Omental fat pad (tissue), 4 donors: ENCODE measurements around the gene NPFFR2. TPM values are rescaled to one million over a fixed set of nuclear protein-coding genes. Genes with fewer than 3 reads are reported as not detected.

Source experiments
- ATAC-seq: fragments of 150-250 bp; one replicate; pipeline ENCODE4 v1.9.1; 2016; ENCODE audit warnings: mild to moderate bottlenecking, moderate library complexity; ENCODE audit not compliant: low FRiP score
- DNase-seq: peaks from one replicate; pipeline ENCODE4 v3.0.0-alpha.2; 2019; ENCODE audit warnings: low spot score
- CTCF ChIP-seq, 3 donors: fragments of 450-650 bp; IDR thresholded peaks; one replicate each; pipeline ENCODE4 v1.5.1; 2016 to 2017; ENCODE audit warnings: antibody characterized with exemption in 3 of 3, mild to moderate bottlenecking in 3 of 3, moderate library complexity in 2 of 3
- total RNA-seq, 4 donors: library from RNA; depleted of rRNA; stranded (reverse); fragments of >200 nt; gene quantifications; one replicate each; pipeline ENCODE4 v1.1.0, GENCODE V29; 2016

Gene NPFFR2
- total RNA-seq, 4 donors from 2014 or later, result 0.93 TPM; not detected in 3

- ATAC-seq (no peak), DNase-seq (no peak)
- no peak for TF ChIP-seq CTCF (IDR thresholded peaks at IDR 0.05)
Measured at GRCh38 chr4:72016011-72016410, 15.8 kb upstream of the NPFFR2 start.

- TF ChIP-seq CTCF (IDR thresholded peaks at IDR 0.05), result no peak
- DNase-seq (no peak), ATAC-seq (no peak)
Measured at GRCh38 chr4:72019688-72020087, 12.1 kb upstream of the NPFFR2 start.

- no peak for TF ChIP-seq CTCF (IDR thresholded peaks at IDR 0.05)
- DNase-seq (no peak), ATAC-seq (no peak)
Measured at GRCh38 chr4:72022553-72022952, 9.2 kb upstream of the NPFFR2 start.

GRCh38 chr4:72055566-72055965 is 23.8 kb downstream of the NPFFR2 start:
- ATAC-seq (no peak), DNase-seq (no peak)
- TF ChIP-seq CTCF (IDR thresholded peaks at IDR 0.05), result no peak

GRCh38 chr4:72063726-72064125 is 31.9 kb downstream of the NPFFR2 start:
- DNase-seq (no peak), ATAC-seq (no peak)
- TF ChIP-seq CTCF (IDR thresholded peaks at IDR 0.05), result no peak

GRCh38 chr4:72067051-72067450 is 35.3 kb downstream of the NPFFR2 start:
- TF ChIP-seq CTCF (IDR thresholded peaks at IDR 0.05), result no peak
- no peak for ATAC-seq
- no peak for DNase-seq

- no peak for DNase-seq
- TF ChIP-seq CTCF (IDR thresholded peaks at IDR 0.05), result no peak
- ATAC-seq, result no peak
Measured at GRCh38 chr4:72073816-72074215, 42.0 kb downstream of the NPFFR2 start.
